ENCODE data around the gene WNT8A. TPM values are rescaled to one million over a fixed set of nuclear protein-coding genes. Genes with fewer than 3 reads are reported as not detected.

The WNT8A gene
- total RNA-seq, 1 experiment from 2014 or later = not detected

DNA sequence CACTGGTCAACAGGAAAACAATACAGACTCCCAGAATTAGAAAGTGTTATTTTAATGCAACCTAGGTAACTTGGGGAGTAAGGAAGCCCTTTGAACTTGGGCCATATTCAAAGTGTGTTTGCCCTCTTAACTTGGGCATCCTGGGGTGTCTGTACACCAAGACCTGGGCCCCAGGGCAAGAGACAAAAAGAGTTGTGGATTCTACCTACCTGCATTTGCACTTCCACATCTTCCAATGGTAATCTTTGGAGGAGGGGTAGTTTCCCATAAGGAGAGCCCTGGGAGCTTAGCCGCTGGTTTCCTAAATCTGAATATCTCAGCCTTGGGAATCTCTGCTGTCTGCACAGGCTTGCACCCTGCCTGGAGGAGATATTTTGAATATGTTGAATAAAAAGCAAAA lies 8.5 kb downstream of the WNT8A start:
- Histone ChIP-seq H2AFZ (ENCODE audit: low read depth, low read length, poor library complexity, severe bottlenecking) (no peak overlapping the region), H3K4me3 (replicated peaks in 1 of 2; ENCODE audit: low read depth in 1 of 2, low read length in 2 of 2) (no peak overlapping the region), H3K9ac (ENCODE audit: low read length) (no peak overlapping the region), H3K27me3 (ENCODE audit: insufficient read depth, low read length) (no peaks in the 10 kb centered on the region; the same call in 1 of the 2 replicates), H3K9me2 (ENCODE audit: insufficient read depth) (no peaks in the 10 kb centered on the region), H3K9me3 (ENCODE audit: control insufficient read depth in 1 of 2, insufficient read depth in 1 of 2, low read depth in 1 of 2, low read length in 2 of 2) (no peaks in the 10 kb centered on the region), H3K79me2 (ENCODE audit: insufficient read depth, low read length) (no peaks in the 10 kb centered on the region), H3K4me1 (ENCODE audit: control insufficient read depth in 1 of 2, insufficient read depth in 2 of 2, low read length in 2 of 2) (peaks cover 0 to 12% of the 10 kb centered on the region in 2 experiments; a peak in 2 of 4 replicates), H3K36me3 (ENCODE audit: control insufficient read depth in 1 of 2, insufficient read depth in 2 of 2, low read length in 2 of 2) (no peaks in the 10 kb centered on the region), H3K4me2 (ENCODE audit: low read length) (no peak overlapping the region), H4K20me1 (ENCODE audit: insufficient read depth) (no peaks in the 10 kb centered on the region), H3K27ac (ENCODE audit: low read depth, low read length) (no peak overlapping the region)
- intact Hi-C loops (cut with micrococcal nuclease) = no loop called here
- no peak for ATAC-seq
- TF ChIP-seq, protein P1, sequence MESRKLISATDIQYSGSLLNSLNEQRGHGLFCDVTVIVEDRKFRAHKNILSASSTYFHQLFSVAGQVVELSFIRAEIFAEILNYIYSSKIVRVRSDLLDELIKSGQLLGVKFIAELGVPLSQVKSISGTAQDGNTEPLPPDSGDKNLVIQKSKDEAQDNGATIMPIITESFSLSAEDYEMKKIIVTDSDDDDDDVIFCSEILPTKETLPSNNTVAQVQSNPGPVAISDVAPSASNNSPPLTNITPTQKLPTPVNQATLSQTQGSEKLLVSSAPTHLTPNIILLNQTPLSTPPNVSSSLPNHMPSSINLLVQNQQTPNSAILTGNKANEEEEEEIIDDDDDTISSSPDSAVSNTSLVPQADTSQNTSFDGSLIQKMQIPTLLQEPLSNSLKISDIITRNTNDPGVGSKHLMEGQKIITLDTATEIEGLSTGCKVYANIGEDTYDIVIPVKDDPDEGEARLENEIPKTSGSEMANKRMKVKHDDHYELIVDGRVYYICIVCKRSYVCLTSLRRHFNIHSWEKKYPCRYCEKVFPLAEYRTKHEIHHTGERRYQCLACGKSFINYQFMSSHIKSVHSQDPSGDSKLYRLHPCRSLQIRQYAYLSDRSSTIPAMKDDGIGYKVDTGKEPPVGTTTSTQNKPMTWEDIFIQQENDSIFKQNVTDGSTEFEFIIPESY (IDR thresholded peaks at IDR 0.05; ENCODE audit: extremely low read depth, insufficient replicate concordance, low read length) = no peak
- TF ChIP-seq EGR1 (IDR thresholded peaks at IDR 0.05; ENCODE audit: low read depth) (no peak), ELF1 (IDR thresholded peaks at IDR 0.05; ENCODE audit: borderline replicate concordance, low read depth) (no peak)
- ChIA-PET RAD21 (ENCODE audit: low non-redundant PET in 1 of 2, low total read pairs in 2 of 2, uncharacterized antibody in 2 of 2, unreplicated experiment in 2 of 2) (no interaction called here), CTCF (interaction anchor here (2.2 kb wide), 1 partner anchor 10 kb away, joined by 6 read pairs; no protein-coding TSS in a partner anchor), POLR2A (no interaction called here)
- no TSS peak for BruUV-seq (replicated peaks)
- DNase-seq (ENCODE audit: low read depth, low spot score) = no peak

DNA sequence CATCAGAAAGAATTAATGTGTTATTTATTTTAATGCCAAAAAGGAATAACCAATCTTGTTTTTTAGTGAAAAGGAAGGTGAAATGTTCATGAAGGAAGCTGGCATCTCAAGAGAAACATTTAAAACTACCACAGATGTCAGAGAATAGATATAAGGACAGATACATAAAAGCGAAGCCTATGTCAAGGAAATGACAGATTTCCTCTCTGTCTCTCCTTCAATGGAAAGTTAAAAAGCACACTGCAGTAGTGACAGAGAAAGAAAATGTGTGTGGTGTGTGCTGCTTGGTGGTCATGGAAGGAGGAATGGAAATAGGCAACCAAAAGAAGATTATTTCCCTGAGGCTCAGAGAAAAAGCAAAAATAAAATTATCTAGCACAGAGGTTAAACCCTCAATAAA lies 9.2 kb downstream of the WNT8A start:
- ChIA-PET POLR2A (no interaction called here), CTCF (no interaction called here), RAD21 (ENCODE audit: low non-redundant PET in 1 of 2, low total read pairs in 2 of 2, uncharacterized antibody in 2 of 2, unreplicated experiment in 2 of 2) (no interaction called here)
- no peak overlapping the region for H3K4me3 ChIP-seq (replicated peaks in 1 of 2; ENCODE audit: low read depth in 1 of 2, low read length in 2 of 2)
- no peaks in the 10 kb centered on the region for H3K9me2 ChIP-seq (ENCODE audit: insufficient read depth)
- DNase-seq (ENCODE audit: low read depth, low spot score) (no peak), ATAC-seq (no peak)
- no peaks in the 10 kb centered on the region for H3K9me3 ChIP-seq (ENCODE audit: control insufficient read depth in 1 of 2, insufficient read depth in 1 of 2, low read depth in 1 of 2, low read length in 2 of 2)
- H3K9ac ChIP-seq (ENCODE audit: low read length) = no peak overlapping the region
- TF ChIP-seq, protein P2, sequence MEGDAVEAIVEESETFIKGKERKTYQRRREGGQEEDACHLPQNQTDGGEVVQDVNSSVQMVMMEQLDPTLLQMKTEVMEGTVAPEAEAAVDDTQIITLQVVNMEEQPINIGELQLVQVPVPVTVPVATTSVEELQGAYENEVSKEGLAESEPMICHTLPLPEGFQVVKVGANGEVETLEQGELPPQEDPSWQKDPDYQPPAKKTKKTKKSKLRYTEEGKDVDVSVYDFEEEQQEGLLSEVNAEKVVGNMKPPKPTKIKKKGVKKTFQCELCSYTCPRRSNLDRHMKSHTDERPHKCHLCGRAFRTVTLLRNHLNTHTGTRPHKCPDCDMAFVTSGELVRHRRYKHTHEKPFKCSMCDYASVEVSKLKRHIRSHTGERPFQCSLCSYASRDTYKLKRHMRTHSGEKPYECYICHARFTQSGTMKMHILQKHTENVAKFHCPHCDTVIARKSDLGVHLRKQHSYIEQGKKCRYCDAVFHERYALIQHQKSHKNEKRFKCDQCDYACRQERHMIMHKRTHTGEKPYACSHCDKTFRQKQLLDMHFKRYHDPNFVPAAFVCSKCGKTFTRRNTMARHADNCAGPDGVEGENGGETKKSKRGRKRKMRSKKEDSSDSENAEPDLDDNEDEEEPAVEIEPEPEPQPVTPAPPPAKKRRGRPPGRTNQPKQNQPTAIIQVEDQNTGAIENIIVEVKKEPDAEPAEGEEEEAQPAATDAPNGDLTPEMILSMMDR (IDR thresholded peaks at IDR 0.05 in 2 of 3, conservative IDR thresholded peaks at IDR 0.05 in 1 of 3; ENCODE audit: borderline replicate concordance in 1 of 3, insufficient read depth in 1 of 3, low read depth in 2 of 3, low read length in 2 of 3) = no peak
- TF ChIP-seq, protein P3, sequence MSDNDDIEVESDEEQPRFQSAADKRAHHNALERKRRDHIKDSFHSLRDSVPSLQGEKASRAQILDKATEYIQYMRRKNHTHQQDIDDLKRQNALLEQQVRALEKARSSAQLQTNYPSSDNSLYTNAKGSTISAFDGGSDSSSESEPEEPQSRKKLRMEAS (IDR thresholded peaks at IDR 0.05) = no peak
- TF ChIP-seq SP1 (IDR thresholded peaks at IDR 0.05; ENCODE audit: low read depth) (no peak), YY1 (IDR thresholded peaks at IDR 0.05; ENCODE audit: extremely low read depth, insufficient replicate concordance, low read depth, low read length) (no peak), ZNF274 (IDR thresholded peaks at IDR 0.05; ENCODE audit: low read depth, low read length) (no peak)
- no peak overlapping the region for H3K27ac ChIP-seq (ENCODE audit: low read depth, low read length)
- H2AFZ ChIP-seq (ENCODE audit: low read depth, low read length, poor library complexity, severe bottlenecking) = no peak overlapping the region
- peaks cover 0 to 14% of the 10 kb centered on the region in 2 experiments; a peak in 2 of 4 replicates for H3K4me1 ChIP-seq (ENCODE audit: control insufficient read depth in 1 of 2, insufficient read depth in 2 of 2, low read length in 2 of 2)
- no peak overlapping the region for H3K4me2 ChIP-seq (ENCODE audit: low read length)
- H3K36me3 ChIP-seq (ENCODE audit: control insufficient read depth in 1 of 2, insufficient read depth in 2 of 2, low read length in 2 of 2) = no peaks in the 10 kb centered on the region
- H3K79me2 ChIP-seq (ENCODE audit: insufficient read depth, low read length) = no peaks in the 10 kb centered on the region
- H3K27me3 ChIP-seq (ENCODE audit: insufficient read depth, low read length) = no peaks in the 10 kb centered on the region; the same call in 1 of the 2 replicates
- H4K20me1 ChIP-seq (ENCODE audit: insufficient read depth) = no peaks in the 10 kb centered on the region
- no TSS peak for BruUV-seq (replicated peaks)
- intact Hi-C loops (cut with micrococcal nuclease) = no loop called here
